DMS153 treated with DMSO at 0.1 percent for 48 hours (cell line): ENCODE measurements around the gene PTPRD.

Experiments used
- DNase-seq: peaks from one replicate; lab custom pipeline; 2025; ENCODE audit not compliant: unreplicated experiment; lab: John Stamatoyannopoulos, UW

PTPRD gene

GRCh38 chr9:8816361-8816760, 1796.4 kb downstream of the PTPRD start:
- DNase-seq = peak; percentile 22

GRCh38 chr9:8815931-8816330, 1796.9 kb downstream of the PTPRD start:
- no peak for DNase-seq

- no peak for DNase-seq
Observed at GRCh38 chr9:8815219-8815618, 1797.6 kb downstream of the PTPRD start.

- no peak for DNase-seq
Observed at GRCh38 chr9:8812888-8813287, 1799.9 kb downstream of the PTPRD start.

- no peak for DNase-seq
Observed at GRCh38 chr9:8809741-8810140, 1803.1 kb downstream of the PTPRD start.

GRCh38 chr9:8806150-8806549, 1806.7 kb downstream of the PTPRD start:
- DNase-seq = no peak

GRCh38 chr9:8804613-8805012, 1808.2 kb downstream of the PTPRD start:
- DNase-seq = no peak

GRCh38 chr9:8802242-8802641, 1810.6 kb downstream of the PTPRD start:
- DNase-seq = no peak

GRCh38 chr9:8800196-8800595, 1812.6 kb downstream of the PTPRD start:
- no peak for DNase-seq

GRCh38 chr9:8799615-8800014, 1813.2 kb downstream of the PTPRD start:
- DNase-seq = no peak

- no peak for DNase-seq
Observed at GRCh38 chr9:8799206-8799605, 1813.6 kb downstream of the PTPRD start.

GRCh38 chr9:8784838-8785237, 1828.0 kb downstream of the PTPRD start:
- DNase-seq = no peak

GRCh38 chr9:8783941-8784340, 1828.9 kb downstream of the PTPRD start:
- no peak for DNase-seq

- no peak for DNase-seq
Observed at GRCh38 chr9:8782237-8782636, 1830.6 kb downstream of the PTPRD start.

- no peak for DNase-seq
Observed at GRCh38 chr9:8781458-8781857, 1831.3 kb downstream of the PTPRD start.

GRCh38 chr9:8780386-8780785, 1832.4 kb downstream of the PTPRD start:
- DNase-seq = no peak

- DNase-seq = no peak
Observed at GRCh38 chr9:8779478-8779877, 1833.3 kb downstream of the PTPRD start.

GRCh38 chr9:8778356-8778755, 1834.4 kb downstream of the PTPRD start:
- DNase-seq = no peak

- no peak for DNase-seq
Observed at GRCh38 chr9:8772302-8772701, 1840.5 kb downstream of the PTPRD start.

- no peak for DNase-seq
Observed at GRCh38 chr9:8769153-8769552, 1843.6 kb downstream of the PTPRD start.

GRCh38 chr9:8766096-8766495, 1846.7 kb downstream of the PTPRD start:
- DNase-seq = no peak

GRCh38 chr9:8764051-8764450, 1848.8 kb downstream of the PTPRD start:
- no peak for DNase-seq

GRCh38 chr9:8762479-8763085, 1850.2 kb downstream of the PTPRD start:
- DNase-seq = no peak
